Suppressor macrophage treated with lipopolysaccharide for 4 hours (primary cell): Measurements from ENCODE around the gene RAPGEF1.
A peak's percentile ranks its signal among the peaks of the same experiment; 100 is the strongest.

Source experiments
- DNase-seq: peaks from one replicate; pipeline ENCODE4 v3.0.0-alpha.2; 2020

Gene RAPGEF1

DNA sequence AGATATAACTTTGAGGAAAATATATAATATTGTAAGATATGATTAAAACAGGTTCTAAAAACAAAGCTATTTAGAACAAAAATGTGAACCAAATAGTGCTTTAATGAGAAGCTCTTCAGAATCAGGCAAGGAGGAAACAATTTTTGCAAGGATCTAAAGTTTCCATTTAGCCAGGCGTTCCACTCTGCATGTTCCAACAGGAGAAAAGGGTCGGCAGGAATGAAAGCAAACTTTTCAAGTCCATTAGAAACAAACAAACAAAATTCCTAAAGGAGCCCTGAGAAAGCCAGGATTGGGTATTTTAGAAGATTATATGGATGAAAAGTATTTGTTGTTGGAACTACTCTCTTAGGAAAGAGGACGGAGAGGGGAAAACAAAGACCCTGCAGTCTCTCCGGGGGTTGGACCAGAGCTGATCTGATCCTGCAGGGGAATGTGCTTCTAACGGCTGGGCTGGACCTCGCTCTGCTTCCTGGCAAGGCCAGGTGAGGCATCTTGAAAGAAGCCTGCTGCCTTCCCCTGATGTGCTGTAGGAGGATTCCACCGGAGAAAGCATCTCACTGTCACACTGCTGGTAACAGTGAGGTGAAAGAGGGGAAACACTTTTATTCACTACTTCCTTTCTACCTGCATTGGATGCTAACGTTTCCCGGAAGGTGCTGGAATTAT is 100.0 kb downstream of the RAPGEF1 start:
- no peak for DNase-seq

DNA sequence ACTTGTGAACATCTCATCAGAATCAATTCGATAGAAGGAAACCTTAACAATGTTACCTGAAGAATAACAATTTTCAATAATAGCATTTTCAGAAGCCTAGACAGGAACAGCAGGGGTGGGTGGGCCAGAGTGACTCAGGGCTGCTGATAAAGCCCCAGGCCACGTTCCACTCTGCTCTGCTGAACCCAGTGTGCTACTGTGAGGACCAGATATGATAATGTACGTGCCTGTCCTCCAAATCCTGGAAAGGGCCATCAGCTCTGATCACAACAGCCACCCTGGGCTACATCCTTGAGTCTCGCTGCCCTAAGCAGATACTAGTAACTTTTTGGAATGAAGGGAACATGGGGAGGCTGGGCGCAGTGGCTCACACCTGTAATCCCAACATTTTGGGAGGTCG is 103.3 kb downstream of the RAPGEF1 start:
- DNase-seq, result no peak

DNA sequence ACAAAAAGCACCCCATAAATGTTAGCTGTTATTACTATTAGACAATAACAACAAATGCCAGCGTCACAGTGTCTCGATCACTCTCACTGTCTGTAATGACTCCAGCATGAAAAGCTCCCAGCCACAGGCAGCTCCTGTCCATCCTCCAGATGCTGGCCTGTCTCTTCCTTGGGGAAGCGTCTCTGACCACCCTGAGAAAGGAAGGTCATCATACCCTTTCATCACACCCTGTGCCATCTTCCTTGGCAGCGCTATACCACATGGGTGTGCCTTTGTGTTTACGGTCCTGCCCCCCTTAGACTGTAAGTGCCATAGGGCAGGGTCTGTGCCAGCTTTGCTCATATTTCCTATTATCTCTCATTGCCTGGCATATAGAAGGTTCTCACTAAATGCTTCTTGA is 104.0 kb downstream of the RAPGEF1 start:
- DNase-seq, result peak; percentile 55

DNA sequence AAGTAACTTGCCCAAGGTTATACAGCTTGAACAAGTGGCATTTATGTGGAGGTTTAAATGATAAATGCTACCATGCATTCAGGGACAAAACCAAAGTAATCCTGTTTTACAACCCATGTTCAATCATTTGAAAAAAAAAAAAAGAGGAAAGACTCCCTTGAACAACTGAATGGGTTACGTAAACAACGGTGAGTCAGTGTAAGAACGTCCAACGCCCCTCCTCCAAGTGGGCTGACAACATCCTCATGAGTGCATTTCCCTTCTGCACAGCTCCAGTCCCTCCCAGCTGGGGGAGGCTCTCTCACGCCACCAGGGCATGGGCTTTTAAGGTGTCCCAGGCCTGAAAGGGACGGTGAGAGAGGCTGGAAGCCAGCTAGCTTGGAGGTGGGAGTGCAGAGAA is 104.6 kb downstream of the RAPGEF1 start:
- DNase-seq, result peak; percentile 98

DNA sequence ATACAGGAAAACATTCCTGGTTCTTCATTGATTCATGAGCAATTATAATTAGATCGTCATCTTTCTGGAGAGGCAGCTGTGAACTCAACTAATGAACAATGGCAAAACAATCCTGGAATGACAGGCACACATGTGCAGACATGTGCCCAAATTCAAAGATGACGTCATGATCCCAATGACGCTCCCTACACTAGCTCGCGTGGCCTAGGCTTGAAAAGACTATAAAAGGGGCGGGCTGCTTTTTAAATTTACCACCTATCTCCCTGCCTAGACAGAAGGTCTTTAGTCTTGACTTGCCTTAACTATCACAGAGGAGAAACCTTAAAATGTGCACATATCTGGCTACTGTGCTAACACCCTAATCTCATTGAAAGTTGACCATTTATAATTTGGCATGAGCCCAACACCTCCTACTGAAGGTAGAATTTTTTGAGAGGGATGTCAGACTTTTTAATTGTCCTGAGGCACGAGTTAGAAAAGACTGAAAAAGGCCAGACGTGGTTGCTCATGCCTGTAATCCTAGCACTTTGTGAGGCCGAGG is 106.3 kb downstream of the RAPGEF1 start:
- DNase-seq, result no peak

DNA sequence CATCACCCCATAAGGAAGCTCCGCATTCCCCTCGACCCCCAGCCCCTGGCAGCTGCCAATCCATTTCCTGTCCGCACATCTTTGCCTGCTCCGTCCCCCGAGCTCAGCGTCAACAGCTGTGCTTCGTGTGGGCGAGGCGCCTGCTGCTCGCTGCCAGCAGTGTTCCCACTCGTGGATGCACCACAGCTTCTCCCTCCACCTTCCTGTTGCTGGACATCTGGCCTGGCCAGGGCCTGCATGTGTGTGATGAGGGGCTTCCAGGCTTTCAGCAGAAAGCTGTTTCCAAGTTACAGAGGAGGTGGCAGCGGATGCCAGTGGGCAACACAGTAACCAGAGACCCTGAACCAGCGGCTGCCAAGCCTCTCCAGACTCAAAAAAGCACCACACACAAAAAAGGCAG is 108.6 kb downstream of the RAPGEF1 start:
- DNase-seq, result no peak

DNA sequence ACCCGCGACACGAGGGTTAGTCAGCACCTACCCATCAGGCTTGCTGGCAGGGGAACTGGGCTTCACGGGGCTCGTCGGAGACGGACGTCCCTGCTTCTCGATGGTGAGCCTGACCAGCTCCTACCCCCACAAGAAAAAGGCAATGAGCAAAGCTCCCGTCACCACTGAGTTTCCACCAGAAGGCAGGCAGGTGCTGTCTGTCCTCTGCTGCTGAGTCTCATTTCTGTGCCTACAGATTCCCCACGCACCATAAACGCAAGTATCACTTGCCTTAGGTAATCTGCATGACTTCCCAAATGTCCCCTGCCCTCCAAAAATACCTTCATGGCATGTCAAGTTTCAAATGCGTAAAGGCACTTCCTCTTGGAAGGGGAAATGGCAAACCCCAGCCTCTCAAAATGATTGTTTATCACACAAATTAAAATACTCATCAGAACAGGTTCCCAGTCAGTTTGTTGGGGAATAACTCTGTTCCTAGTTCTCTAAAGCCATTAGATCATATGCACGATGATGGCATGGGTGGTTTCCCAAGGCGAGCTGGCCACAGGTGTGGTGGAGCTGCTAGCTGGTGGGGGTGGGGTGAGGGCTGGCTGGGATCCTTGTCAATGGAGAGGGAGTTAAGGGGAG is 109.6 kb downstream of the RAPGEF1 start:
- peak; percentile 95 for DNase-seq

DNA sequence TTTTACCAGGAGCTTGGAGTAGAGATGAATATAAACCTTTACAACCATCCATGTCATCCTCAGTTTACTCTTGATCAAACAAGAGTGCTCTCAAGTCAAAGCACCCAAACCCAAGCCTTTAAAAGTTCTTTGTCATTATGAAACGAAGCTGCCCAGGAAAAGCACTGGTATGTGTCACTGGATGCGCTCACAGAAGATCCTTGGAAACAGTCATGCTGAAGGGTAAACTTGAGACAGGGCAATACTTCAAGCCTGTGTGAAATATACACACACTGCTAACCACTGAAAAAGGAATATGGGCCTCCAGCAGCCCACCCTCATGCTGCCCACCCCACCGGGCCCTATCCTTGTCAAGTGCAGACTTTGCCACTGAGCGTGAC is 110.1 kb downstream of the RAPGEF1 start:
- DNase-seq, result peak; percentile 66

DNA sequence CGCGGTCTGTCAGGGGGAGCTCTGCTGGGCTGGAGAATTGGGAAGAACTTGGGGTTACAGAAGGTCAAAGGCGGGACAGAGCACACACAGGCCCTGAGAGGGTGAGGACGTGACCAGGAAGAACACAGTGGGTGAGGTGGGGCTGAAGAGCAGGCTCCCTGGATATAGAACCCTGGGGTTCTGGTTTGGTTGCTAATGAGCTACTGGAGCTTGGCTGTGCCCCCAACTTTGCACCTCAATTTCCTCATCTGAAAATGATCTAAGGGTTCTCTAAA is 110.7 kb downstream of the RAPGEF1 start:
- DNase-seq, result no peak

DNA sequence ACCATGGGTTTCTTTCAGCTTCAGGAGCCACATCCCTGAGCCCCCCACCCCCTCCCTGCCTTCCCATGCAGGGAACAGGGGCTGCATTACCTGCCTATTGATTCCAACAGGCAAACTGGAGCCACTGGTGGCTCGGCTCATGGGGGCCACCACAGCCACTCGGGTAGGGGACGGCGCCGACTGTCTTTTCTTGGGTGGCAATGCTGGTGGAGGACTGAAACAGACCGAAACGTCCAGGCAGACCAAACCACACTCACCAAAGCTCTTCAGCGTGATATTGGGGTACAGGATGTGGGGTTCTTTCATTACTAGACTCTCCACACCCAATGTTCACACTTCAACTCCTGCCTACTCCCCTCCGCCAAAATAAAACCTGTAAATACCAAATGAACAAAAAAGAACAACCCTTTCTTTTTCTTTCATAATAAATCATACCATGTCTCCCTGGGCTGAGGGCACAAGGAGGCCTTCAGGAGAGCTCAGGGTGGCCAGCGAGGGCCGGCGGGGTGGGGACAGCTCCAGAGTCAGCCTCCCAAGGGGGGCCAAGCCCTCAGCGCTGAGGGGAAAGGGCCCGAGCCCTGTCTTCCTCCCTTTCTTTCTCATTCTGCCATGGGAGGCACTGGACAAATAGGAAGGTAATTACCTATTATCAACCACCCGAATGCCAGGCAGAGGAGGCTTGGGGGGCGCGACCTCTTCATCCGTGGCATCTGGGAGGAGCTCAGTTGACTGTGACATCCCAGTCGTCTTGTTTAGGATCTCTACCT is 111.2 kb downstream of the RAPGEF1 start:
- no peak for DNase-seq

DNA sequence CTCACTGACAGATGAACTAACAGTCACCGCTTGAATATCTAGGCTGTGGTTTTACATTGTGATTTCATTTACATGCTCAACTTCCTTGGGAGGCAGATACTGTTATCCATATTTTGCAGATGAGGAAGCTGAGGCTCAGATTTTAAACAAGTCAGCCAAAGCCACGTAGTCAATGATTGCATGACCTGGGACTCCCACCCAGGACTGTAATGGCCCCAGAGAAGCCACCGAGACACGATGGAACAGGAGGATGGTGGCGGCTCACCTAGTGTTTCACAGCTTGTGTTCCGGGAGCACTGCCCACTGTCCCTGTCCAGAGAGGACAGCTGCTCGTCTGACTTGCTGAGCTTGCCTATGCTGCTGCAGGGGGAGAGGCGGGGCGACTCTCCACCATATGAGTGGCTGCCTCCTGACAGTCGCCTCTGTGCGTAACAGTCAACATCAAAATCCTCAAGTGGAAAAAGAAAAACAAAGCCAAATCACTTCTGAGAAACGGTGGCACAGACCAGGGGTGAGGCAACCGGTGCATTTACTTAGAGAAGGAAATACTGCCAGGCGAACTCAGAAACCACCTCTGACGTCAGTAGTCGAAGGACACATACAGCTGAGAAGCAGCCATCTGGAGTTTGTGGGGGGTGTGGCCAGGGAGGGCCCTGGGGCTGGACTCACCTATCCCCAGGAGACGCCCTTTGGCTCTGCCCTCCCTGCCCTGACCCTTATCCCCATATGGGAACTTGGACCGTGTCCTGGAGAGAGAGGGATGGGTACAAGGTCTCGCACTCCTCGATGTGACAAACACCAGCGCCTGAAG is 112.0 kb downstream of the RAPGEF1 start:
- DNase-seq, result peak; percentile 97

DNA sequence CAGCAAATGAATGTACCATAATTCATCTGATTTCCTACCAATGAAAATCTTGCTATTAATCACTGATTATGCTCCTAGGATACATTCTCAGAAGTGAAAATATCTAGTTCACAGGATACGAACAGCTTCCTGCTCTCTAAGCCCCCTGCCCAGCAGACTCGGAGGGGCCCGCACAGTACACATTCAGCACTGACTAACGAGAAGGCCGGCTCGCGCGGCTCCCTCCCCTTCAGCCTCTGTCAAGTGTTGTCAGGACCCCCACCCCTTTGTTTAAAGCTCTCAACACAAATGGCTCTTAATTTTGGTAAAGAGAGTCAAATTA is 112.6 kb downstream of the RAPGEF1 start:
- no peak for DNase-seq

DNA sequence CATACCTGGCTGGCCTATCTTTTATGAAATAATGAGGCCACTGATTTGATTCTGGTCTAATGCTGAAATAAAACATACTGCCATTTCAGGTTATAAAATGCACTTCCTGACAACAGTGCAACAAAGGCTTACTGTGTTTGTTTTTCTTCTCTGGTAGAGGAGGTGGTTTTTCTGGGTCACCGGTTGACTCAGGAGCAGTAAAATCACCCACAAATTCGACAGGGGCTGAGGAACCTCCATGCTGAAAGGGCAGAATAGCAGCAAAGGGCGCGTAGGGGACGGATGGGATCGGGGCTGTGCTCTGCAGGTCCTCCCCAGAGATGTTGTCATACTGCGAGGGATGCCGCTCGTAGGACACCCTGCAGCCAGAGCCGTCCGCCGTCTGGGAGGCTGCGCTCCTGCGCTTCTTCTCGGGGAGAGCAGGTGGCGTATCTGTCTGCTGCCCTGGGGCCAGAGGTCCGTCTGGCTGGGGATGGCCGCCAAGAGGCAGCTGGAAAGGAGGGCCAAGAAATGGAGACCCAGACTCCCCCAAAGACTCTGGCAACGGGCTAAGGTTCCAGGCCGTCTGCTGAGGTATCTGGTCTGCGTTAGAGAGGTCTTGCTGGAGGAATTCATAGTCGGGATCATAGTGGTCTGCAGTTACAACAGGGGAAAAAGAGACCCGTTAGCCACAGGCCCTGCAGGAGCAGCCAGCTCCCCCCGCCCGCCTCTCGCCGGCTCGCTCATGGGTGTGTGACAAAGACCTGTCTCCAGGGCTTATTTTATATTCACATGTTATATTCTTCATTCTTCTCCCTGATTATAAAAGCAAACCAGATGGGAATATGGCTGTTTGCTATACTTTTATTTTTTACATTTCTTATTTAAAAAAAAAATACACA is 113.8 kb downstream of the RAPGEF1 start:
- DNase-seq, result no peak

DNA sequence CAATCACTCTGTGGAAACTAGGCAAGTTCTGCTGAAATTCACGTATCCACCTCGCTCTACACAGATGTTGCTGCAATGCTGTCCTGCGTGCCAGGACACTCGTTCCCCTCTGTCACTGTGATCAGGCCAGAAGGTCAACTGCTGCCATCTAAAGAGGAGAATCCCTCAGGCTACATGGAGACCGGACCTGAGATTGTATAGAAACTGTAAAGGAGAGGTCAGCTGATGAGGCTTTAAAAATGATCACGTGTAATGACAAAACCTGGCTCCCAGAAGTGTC is 114.4 kb downstream of the RAPGEF1 start:
- no peak for DNase-seq

DNA sequence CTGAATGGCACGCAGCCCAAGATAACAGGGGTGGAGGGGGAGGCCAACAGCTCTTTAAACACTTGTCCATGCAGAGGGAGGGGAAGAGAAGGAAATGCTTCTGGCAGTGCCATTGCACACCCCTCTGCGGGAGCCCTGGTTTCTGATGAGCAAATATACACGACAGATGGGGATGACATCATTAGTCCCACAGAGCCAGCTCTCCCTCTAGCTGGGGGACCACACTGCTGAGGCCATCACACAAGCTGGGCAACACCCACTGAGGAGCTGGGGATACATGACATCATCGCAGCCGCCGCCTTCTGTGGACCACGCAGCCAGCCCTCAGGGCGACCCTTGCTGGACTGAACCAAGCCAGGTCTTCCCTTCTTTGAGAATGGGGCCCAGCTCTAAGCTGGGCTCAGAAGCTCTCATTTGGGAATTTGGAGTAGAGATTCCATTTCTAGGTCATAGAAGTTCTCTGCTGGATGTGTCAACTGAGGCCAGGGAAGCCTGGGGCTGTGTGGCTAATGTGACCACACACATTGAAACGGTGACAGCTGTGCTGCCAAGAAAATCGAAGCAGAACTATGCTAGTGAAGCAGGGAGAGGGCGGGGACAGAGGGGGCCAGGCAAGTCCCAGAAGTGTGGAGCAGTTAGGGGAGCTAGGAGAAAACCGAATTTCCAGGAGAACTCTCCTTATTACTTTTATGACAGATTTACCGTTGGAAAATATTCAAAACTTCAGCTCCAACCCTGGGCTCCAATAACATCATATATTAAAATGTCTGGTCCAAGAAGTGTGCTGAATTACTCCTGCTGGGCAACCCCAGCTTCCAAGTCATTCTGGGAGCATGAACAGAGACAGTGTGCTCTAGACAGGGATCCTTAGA is 115.0 kb downstream of the RAPGEF1 start:
- peak; percentile 70 for DNase-seq

DNA sequence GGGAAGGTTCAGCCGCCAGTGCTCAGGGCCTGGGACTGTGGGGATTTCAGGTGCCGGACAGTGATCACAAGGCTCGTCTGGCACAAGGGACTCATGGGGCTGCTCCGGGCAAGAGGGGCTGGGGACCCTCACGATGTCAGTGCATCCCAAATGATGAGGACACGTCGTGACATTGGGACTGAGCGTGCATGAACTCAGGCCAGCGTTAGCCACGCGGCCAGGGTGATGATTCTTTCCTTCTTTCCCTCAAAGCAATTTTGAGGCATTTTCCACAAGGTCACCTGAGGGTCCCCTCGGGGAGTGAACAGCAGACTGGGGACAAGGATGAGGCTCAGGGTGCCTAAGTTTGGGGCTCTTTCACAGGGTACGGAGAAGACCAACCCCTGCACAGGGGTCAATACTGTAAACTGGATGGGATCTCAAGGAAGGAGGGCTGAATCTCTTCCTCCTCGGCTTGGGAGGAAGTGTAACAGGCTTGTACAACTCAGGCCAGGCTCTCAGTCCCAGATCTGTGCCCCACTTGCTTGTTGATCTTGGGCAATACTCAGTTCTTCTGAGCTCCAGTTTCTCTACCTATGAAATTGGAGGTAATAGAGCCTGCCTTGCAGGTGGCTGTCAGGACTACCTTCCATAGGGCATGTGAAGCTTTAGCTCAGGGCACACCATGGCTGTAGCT is 116.1 kb downstream of the RAPGEF1 start:
- DNase-seq, result no peak

DNA sequence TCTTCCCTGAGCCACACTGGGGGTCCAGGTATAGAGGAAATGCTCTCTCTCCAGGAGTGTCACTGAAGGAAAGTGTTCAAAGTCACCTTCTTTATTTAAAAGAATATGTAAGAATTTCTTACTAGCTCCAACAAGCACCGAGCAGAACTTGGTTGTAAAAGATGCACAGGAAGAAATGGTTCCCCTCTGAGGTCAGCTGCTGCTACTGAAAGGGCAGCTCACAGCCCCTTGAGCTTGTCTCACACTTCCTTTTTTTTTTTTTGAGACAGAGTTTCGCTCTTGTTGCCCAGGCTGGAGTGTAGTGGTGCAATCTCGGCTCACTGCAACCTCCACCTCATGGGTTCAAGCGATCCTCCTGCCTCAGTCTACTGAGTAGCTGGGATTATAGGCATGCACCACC is 117.4 kb downstream of the RAPGEF1 start:
- peak; percentile 79 for DNase-seq

DNA sequence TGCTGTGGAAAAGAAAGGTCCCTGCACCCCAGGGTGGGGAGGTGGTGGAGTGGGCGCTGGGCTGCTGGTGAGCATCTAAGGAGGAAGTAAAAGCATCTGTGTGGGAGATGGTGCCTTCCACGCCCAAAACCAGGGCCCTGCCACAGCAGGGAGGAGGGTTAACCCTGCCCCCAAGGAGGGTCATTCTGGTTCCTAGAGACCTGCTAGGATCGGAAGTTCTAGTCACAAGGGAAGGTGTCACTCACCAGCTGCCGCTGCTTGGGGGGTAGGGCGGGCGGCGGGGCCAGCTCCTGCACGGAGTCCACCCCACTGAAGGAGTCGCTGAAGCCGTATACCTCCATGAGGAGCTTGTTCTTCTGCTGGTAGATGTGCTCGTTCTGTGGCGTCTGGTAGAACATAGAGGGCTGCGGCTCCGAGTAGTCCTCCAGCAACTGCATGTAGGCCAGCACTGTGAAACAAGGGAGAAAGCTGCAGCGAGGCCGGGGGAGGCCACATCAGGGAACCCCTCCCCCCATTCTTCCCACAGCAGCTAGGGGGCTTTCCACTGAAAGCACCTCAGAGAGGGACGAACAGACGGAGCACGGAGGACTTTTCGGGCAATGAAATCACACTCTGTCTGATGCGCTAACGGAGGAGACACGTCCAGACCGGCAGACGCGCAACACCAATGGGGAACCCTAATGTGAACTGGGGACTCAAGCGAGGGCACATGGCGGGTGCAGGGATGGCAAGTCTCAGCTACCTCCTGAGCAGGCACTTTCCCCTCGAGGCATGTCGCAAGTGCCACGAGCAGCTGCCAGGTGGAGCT is 118.1 kb downstream of the RAPGEF1 start:
- DNase-seq, result peak; percentile 80

DNA sequence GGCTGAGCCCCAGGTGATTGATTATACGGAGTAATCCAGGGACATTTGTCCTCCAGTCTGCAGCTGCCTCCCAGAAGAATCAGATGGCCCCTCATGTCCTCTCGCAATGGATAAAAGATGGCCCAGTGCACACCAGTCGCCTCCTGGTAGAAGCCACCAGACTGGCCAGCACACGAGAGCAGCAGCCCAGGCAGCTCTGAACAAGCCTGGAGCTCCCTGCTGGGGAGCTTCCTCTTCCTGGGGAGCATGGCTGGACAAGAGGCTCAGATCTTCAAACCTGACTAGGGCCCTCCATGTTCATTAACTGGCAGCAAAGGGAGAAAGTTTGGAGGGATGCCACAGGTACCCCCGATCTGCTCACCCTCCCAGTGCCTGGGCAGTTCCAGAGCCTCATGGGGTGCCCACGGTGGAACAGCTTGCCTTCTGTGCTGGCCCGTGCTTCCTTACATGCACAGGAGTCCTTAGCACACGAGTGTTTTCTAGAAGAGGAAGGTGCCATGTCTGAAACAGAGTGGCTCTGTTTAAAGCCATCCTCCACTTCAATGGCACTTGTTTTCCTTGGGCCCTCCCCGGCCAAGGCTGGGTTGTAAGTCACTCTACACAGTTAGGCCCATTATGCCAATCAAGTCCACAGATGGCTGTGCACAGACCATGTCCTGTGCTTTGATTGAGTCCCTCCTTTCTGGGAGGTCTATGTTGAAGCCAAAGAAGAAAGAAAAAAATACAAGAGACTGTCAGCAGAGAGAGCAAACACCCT is 118.9 kb downstream of the RAPGEF1 start:
- DNase-seq, result no peak
